K562 (cell line): Measurements from ENCODE around the gene TMEM229B. TPM values are rescaled to one million over a fixed set of nuclear protein-coding genes. Genes with fewer than 3 reads are reported as not detected.

Experiments
- ATAC-seq: fragments of 200-7000 bp; cut with Tn5 transposase; 3 replicates; pipeline ENCODE4 v1.9.1; 2020; ENCODE audit warnings: moderate library complexity
- BruUV-seq: library from RNA; stranded (reverse); fragments of 400-500 nt; replicated peaks from 2 replicates; lab custom pipeline; 2021; lab: Mats Ljungman, UMichigan
- CTCF ChIA-PET: fragments of 300-600 bp; formaldehyde crosslinking; extraction: SDS; loops from one replicate; lab custom pipeline; 2021; ENCODE audit warnings: low intra/inter-chr PET ratio; lab: Yijun Ruan, JAX
- POLR2A ChIA-PET: fragments of 300-600, 350-650 bp; sonication (Branson Sonifier 250); formaldehyde crosslinking; extraction: SDS; loops from one replicate; lab custom pipeline; 2021; ENCODE audit warnings: antibody characterized with exemption, inconsistent platforms; lab: Yijun Ruan, JAX
- DNase-seq, 4 experiments: peaks; one replicate each; pipeline versions ENCODE4 v3.0.0 to v3.0.0-alpha.2; 2011 to 2018; ENCODE audit warnings: low spot score in 3 of 4, mixed read lengths in 3 of 4; ENCODE audit errors: extremely low read depth in 1 of 4
- FAIRE-seq: peaks from 2 replicates; lab custom pipeline; 2011; peaks lifted over from hg19 to GRCh38; lab: Jason Lieb, UNC
- H2AFZ ChIP-seq: 2 replicates; pipeline ENCODE4 v1.6.0; 2011; ENCODE audit warnings: low read depth, low read length, control low read depth, inconsistent platforms
- H3K27ac ChIP-seq: fragments of 200-600 bp; 3 replicates; pipeline ENCODE4 v1.8.0; 2011; ENCODE audit warnings: low read depth, mild to moderate bottlenecking, control low read depth, inconsistent platforms, low read length, moderate library complexity, mixed read lengths; ENCODE audit errors: extremely low read depth
- H3K27me3 ChIP-seq, 2 experiments: fragments of 300-600 bp in 1 of 2; 2 replicates in 1 of 2; 3 replicates in 1 of 2; pipeline versions ENCODE4 v1.6.0 to v1.8.0; 2011; ENCODE audit warnings: inconsistent platforms in 2 of 2, low read length in 2 of 2, mild to moderate bottlenecking in 1 of 2, mixed read lengths in 1 of 2, moderate library complexity in 1 of 2; ENCODE audit not compliant: control insufficient read depth in 2 of 2, insufficient read depth in 2 of 2
- H3K36me3 ChIP-seq: fragments of 300-600 bp; 3 replicates; pipeline ENCODE4 v1.8.0; 2011; ENCODE audit warnings: mild to moderate bottlenecking, low read length, inconsistent platforms; ENCODE audit not compliant: control insufficient read depth, insufficient read depth
- H3K4me1 ChIP-seq, 2 experiments: fragments of 200-600 bp in 1 of 2; replicated peaks in 1 of 2; 2 replicates in 1 of 2; 3 replicates in 1 of 2; pipeline versions ENCODE4 v1.5.1 to v1.8.0; 2011; ENCODE audit warnings: inconsistent platforms in 2 of 2, low read length in 2 of 2, mild to moderate bottlenecking in 1 of 2, mixed read lengths in 1 of 2, moderate library complexity in 1 of 2; ENCODE audit not compliant: control insufficient read depth in 2 of 2, insufficient read depth in 2 of 2
- H3K4me2 ChIP-seq: 2 replicates; pipeline ENCODE4 v1.6.1; 2011; ENCODE audit warnings: low read length, control low read depth, inconsistent platforms, mixed read lengths; ENCODE audit not compliant: insufficient read depth
- H3K4me3 ChIP-seq: fragments of 200-600 bp; sonication (generic), shearing (Covaris generic); 2 replicates; pipeline ENCODE4 v1.5.1; 2016; ENCODE audit warnings: control low read depth, inconsistent platforms
- H3K79me2 ChIP-seq: fragments of 200-600 bp; 3 replicates; pipeline ENCODE4 v1.8.0; 2011; ENCODE audit warnings: low read length, inconsistent platforms; ENCODE audit not compliant: control insufficient read depth, insufficient read depth
- H3K9ac ChIP-seq, 2 experiments: 2 replicates each; pipeline versions ENCODE4 v1.6.0 to v1.6.1; 2011; ENCODE audit warnings: low read depth in 2 of 2, low read length in 2 of 2, control low read depth in 1 of 2, inconsistent platforms in 1 of 2, mild to moderate bottlenecking in 1 of 2, mixed read lengths in 1 of 2; ENCODE audit not compliant: insufficient read depth in 1 of 2
- H3K9me1 ChIP-seq: one replicate; pipeline ENCODE4 v1.6.0; 2011; ENCODE audit warnings: inconsistent platforms, mild to moderate bottlenecking, low read length, moderate library complexity; ENCODE audit not compliant: control insufficient read depth, insufficient read depth
- H3K9me3 ChIP-seq: replicated peaks from 2 replicates; pipeline ENCODE4 v1.5.1; 2011; ENCODE audit warnings: low read depth, low read length, inconsistent platforms; ENCODE audit not compliant: control insufficient read depth, insufficient read depth
- H4K20me1 ChIP-seq: replicated peaks from 2 replicates; pipeline ENCODE4 v1.6.1; 2011; ENCODE audit warnings: low read length, inconsistent platforms, mixed read lengths; ENCODE audit not compliant: control insufficient read depth, insufficient read depth
- CREM ChIP-seq: IDR thresholded peaks from 2 replicates; pipeline ENCODE4 v1.6.1; 2014; ENCODE audit warnings: antibody characterized with exemption, low read depth
- HSF4 ChIP-seq: fragments of 250-450 bp; sonication (Bioruptor Pico); IDR thresholded peaks from 2 replicates; pipeline ENCODE4 v2.1.2; 2022; ENCODE audit warnings: mild to moderate bottlenecking, moderate library complexity, borderline replicate concordance
- MAZ ChIP-seq, 2 experiments: fragments of 450-650 bp in 1 of 2; sonication (generic) in 1 of 2; formaldehyde crosslinking; IDR thresholded peaks in 1 of 2; conservative IDR thresholded peaks in 1 of 2; 2 replicates each; pipeline versions ENCODE4 v1.4.0 to v1.5.0; 2020; ENCODE audit warnings: mild to moderate bottlenecking in 1 of 2, missing genetic modification reagents in 1 of 2
- MCM7 ChIP-seq, 2 experiments: fragments of 450-650 bp; IDR thresholded peaks; 2 replicates each; pipeline ENCODE4 v1.6.1; 2016 to 2018
- MEF2D ChIP-seq: conservative IDR thresholded peaks from 2 replicates; pipeline ENCODE4 v1.6.1; 2016; ENCODE audit warnings: low read depth, missing genetic modification characterization, missing compliant biosample characterization
- ZNF3 ChIP-seq: fragments of 250-450 bp; sonication (Bioruptor Pico); IDR thresholded peaks from 2 replicates; pipeline ENCODE4 v1.5.0; 2021; ENCODE audit warnings: mild to moderate bottlenecking, moderate library complexity
- WGBS: fragments of 100-300 bp; shearing (Covaris generic); methylation state at CpG from one replicate; pipeline ENCODE4 v1.1.6; 2016; ENCODE audit warnings: low coverage, mixed read lengths; ENCODE audit not compliant: insufficient coverage; ENCODE audit errors: missing lambda C conversion rate; 5-methylcytosine and 5-hydroxymethylcytosine counted together
- in situ Hi-C: fragments of 300-500 bp; cut with MboI; formaldehyde crosslinking; loops from 4 replicates; pipeline ENCODE4 v1.15.0; 2018; ENCODE audit warnings: inconsistent platforms, mixed read lengths
- intact Hi-C: fragments of 100-400 bp; cut with micrococcal nuclease; formaldehyde crosslinking; loops from 2 replicates; pipeline ENCODE4 v1.14.2; 2022
- polyA plus RNA-seq, 8 experiments: library from polyadenylated mRNA; depleted of rRNA in 4 of 8; stranded (reverse) in 5 of 8; unstranded in 3 of 8; fragments of >200 nt; fragmentation: Nextera tagmentation in 2 of 8; fragmentation: Illumina TruSeq in 1 of 8; extraction: Ambion mirVana in 2 of 8; extraction: Trizol in 1 of 8; gene quantifications; 2 replicates each; pipeline versions ENCODE4 v1.2.1 to v1.2.3, GENCODE V29; 2011 to 2014; ENCODE audit warnings: inconsistent platforms in 1 of 8, missing spikeins in 1 of 8
- total RNA-seq, 7 experiments: library from RNA; depleted of rRNA in 6 of 7; stranded (reverse); fragments of >200 nt in 6 of 7; fragmentation: Illumina TruSeq in 2 of 7; extraction: Trizol in 2 of 7; gene quantifications; 2 replicates each; pipeline versions ENCODE4 v1.2.1 to v1.2.3, GENCODE V29; 2011 to 2021; ENCODE audit warnings: low replicate concordance in 1 of 7
- TF ChIP-seq, protein P1 (sequence below), 2 experiments: fragments of 450-650 bp; formaldehyde crosslinking in 1 of 2; IDR thresholded peaks; 2 replicates each; pipeline versions ENCODE4 v1.4.0 to v1.6.1; 2014 to 2020; ENCODE audit warnings: mild to moderate bottlenecking in 2 of 2, borderline replicate concordance in 1 of 2, low read depth in 1 of 2
- TF ChIP-seq, protein P2 (sequence below): fragments of 250-450 bp; sonication (Bioruptor Pico); IDR thresholded peaks from 2 replicates; pipeline ENCODE4 v1.8.0; 2022; ENCODE audit warnings: moderate library complexity, mild to moderate bottlenecking, inconsistent platforms
- TF ChIP-seq, protein P3 (sequence below): fragments of 250-450 bp; sonication (Bioruptor Pico); IDR thresholded peaks from 2 replicates; pipeline ENCODE4 v1.8.0; 2022; ENCODE audit warnings: moderate library complexity, mild to moderate bottlenecking, inconsistent platforms

TMEM229B gene
- total and polyA plus RNA-seq, 9 of the 15 experiments (the other 6 are each of a cell fraction or from before 2014, with no cell fraction given), result not detected

DNA sequence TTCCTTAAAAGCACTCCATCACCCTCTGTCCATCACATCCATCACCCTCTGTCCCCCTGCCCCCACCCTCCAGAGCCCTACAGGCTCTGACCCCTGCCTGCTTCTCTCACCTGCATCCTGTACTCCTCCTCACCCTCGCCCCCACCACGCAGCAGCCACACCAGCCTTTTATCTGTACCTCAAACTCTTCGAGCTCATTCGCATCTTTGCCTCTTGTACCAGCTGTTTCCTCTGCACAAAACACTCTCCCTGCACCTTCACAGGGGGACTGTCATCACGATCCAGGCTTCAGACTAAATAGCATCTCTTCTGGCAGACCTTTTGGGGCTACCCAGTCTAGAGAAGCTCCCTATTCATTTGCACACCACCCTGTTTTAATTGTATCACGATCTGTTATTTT, 24.1 kb downstream of the TMEM229B start:
- no peaks in the 10 kb centered on the region for H3K79me2 ChIP-seq
- WGBS, result 0% methylated on average over 6 of the region's 6 CpGs
- H3K4me3 ChIP-seq, result no peak overlapping the region
- TF ChIP-seq, protein P1, sequence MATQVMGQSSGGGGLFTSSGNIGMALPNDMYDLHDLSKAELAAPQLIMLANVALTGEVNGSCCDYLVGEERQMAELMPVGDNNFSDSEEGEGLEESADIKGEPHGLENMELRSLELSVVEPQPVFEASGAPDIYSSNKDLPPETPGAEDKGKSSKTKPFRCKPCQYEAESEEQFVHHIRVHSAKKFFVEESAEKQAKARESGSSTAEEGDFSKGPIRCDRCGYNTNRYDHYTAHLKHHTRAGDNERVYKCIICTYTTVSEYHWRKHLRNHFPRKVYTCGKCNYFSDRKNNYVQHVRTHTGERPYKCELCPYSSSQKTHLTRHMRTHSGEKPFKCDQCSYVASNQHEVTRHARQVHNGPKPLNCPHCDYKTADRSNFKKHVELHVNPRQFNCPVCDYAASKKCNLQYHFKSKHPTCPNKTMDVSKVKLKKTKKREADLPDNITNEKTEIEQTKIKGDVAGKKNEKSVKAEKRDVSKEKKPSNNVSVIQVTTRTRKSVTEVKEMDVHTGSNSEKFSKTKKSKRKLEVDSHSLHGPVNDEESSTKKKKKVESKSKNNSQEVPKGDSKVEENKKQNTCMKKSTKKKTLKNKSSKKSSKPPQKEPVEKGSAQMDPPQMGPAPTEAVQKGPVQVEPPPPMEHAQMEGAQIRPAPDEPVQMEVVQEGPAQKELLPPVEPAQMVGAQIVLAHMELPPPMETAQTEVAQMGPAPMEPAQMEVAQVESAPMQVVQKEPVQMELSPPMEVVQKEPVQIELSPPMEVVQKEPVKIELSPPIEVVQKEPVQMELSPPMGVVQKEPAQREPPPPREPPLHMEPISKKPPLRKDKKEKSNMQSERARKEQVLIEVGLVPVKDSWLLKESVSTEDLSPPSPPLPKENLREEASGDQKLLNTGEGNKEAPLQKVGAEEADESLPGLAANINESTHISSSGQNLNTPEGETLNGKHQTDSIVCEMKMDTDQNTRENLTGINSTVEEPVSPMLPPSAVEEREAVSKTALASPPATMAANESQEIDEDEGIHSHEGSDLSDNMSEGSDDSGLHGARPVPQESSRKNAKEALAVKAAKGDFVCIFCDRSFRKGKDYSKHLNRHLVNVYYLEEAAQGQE (IDR thresholded peaks at IDR 0.05; ENCODE audit: borderline replicate concordance), result no peak
- TF ChIP-seq, protein P1 (CRISPR knock-in tag; IDR thresholded peaks at IDR 0.05; ENCODE audit: low read depth), result no peak
- TF ChIP-seq, protein P2, sequence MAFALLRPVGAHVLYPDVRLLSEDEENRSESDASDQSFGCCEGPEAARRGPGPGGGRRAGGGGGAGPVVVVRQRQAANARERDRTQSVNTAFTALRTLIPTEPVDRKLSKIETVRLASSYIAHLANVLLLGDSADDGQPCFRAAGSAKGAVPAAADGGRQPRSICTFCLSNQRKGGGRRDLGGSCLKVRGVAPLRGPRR (CRISPR knock-in tag), result no peak
- no peak for TF ChIP-seq MAZ (CRISPR knock-in tag; conservative IDR thresholded peaks at IDR 0.05 in 1 of 2, IDR thresholded peaks at IDR 0.05 in 1 of 2)
- no peak for TF ChIP-seq HSF4 (CRISPR knock-in tag)
- no peak for TF ChIP-seq CREM
- TF ChIP-seq ZNF3 (CRISPR knock-in tag), result no peak
- no peak for TF ChIP-seq MCM7 (IDR thresholded peaks at IDR 0.05)
- TF ChIP-seq, protein P3, sequence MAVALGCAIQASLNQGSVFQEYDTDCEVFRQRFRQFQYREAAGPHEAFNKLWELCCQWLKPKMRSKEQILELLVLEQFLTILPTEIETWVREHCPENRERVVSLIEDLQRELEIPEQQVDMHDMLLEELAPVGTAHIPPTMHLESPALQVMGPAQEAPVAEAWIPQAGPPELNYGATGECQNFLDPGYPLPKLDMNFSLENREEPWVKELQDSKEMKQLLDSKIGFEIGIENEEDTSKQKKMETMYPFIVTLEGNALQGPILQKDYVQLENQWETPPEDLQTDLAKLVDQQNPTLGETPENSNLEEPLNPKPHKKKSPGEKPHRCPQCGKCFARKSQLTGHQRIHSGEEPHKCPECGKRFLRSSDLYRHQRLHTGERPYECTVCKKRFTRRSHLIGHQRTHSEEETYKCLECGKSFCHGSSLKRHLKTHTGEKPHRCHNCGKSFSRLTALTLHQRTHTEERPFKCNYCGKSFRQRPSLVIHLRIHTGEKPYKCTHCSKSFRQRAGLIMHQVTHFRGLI, result no peak
- no peak for TF ChIP-seq MEF2D (tag)
- H3K27me3 ChIP-seq, result peaks cover 6 to 30% of the 10 kb centered on the region in 2 experiments; a peak in 4 of 5 replicates
- H3K36me3 ChIP-seq, result no peaks in the 10 kb centered on the region
- intact Hi-C loops, result no loop called here
- no peaks in the 10 kb centered on the region for H3K9me1 ChIP-seq
- DNase-seq, result no peak
- CTCF ChIA-PET, result no interaction called here
- no peaks in the 10 kb centered on the region; the same call in 1 of the 2 replicates for H4K20me1 ChIP-seq
- BruUV-seq, result no TSS peak
- POLR2A ChIA-PET, result interaction anchor here (0.6 to 1.1 kb wide), 2 partner anchors 10 to 48 kb away, joined by 3 to 4 read pairs; no protein-coding TSS in a partner anchor
- no peak overlapping the region for H3K9ac ChIP-seq
- in situ Hi-C loops, result no loop called here
- no peak overlapping the region for H2AFZ ChIP-seq
- no peak for ATAC-seq
- H3K4me2 ChIP-seq, result no peak overlapping the region
- H3K27ac ChIP-seq, result no peak overlapping the region
- FAIRE-seq, result no peak
- H3K9me3 ChIP-seq, result no peaks in the 10 kb centered on the region
- H3K4me1 ChIP-seq, result no peaks in the 10 kb centered on the region
